Caco-2 (cell line): Measurements from ENCODE around the gene SLC12A5. TPM values are rescaled to one million over a fixed set of nuclear protein-coding genes. Genes with fewer than 3 reads are reported as not detected.
"Not testable (repeated sequence)": the region's sequence is repeated elsewhere in the genome, so short reads cannot be mapped to it uniquely, and the experiment has no call there.

Source experiments
- BruUV-seq: library from RNA; stranded (reverse); fragments of 400-500 nt; replicated peaks from 2 replicates; lab custom pipeline; 2021; lab: Mats Ljungman, UMichigan
- CTCF ChIA-PET: fragments of 300-600 bp; sonication (Branson Sonifier 250); formaldehyde crosslinking; loops from one replicate; lab custom pipeline; 2022; ENCODE audit warnings: antibody characterized with exemption; lab: Charles Lee
- POLR2A ChIA-PET: fragments of 300-600 bp; sonication (Branson Sonifier 250); formaldehyde crosslinking; loops from one replicate; lab custom pipeline; 2022; ENCODE audit warnings: antibody characterized with exemption; lab: Charles Lee
- DNase-seq, 2 experiments: peaks; one replicate each; pipeline versions ENCODE4 v3.0.0 to v3.0.0-alpha.2; 2020 to 2022
- H3K27me3 ChIP-seq: replicated peaks from 2 replicates; pipeline ENCODE4 v1.6.0; 2011; ENCODE audit warnings: low read length; ENCODE audit not compliant: control insufficient read depth, insufficient read depth
- H3K36me3 ChIP-seq: 2 replicates; pipeline ENCODE4 v1.5.1; 2011; ENCODE audit warnings: low read length; ENCODE audit not compliant: control insufficient read depth, insufficient read depth
- H3K4me1 ChIP-seq: fragments of 250-450 bp; sonication (Bioruptor Pico); 2 replicates; pipeline ENCODE4 v1.5.1; 2020; ENCODE audit warnings: mild to moderate bottlenecking
- H3K4me3 ChIP-seq: 2 replicates; pipeline ENCODE4 v1.5.1; 2011; ENCODE audit warnings: low read depth, mild to moderate bottlenecking, control low read depth, low read length
- H3K9me3 ChIP-seq: fragments of 250-450 bp; sonication (Bioruptor Pico); 2 replicates; pipeline ENCODE4 v1.5.1; 2020; ENCODE audit warnings: mild to moderate bottlenecking, moderate library complexity
- H3K27ac Mint-ChIP-seq: one replicate; pipeline ENCODE4 v1.8.0; 2022; ENCODE audit warnings: mixed read lengths; ENCODE audit not compliant: unreplicated experiment
- H3K27me3 Mint-ChIP-seq: one replicate; pipeline ENCODE4 v1.8.0; 2022; ENCODE audit warnings: mixed read lengths; ENCODE audit not compliant: insufficient read depth, unreplicated experiment
- H3K36me3 Mint-ChIP-seq: one replicate; pipeline ENCODE4 v1.8.0; 2022; ENCODE audit warnings: mild to moderate bottlenecking, mixed read lengths; ENCODE audit not compliant: insufficient read depth, unreplicated experiment
- H3K4me1 Mint-ChIP-seq: one replicate; pipeline ENCODE4 v1.8.0; 2022; ENCODE audit warnings: low read depth, mixed read lengths; ENCODE audit not compliant: unreplicated experiment
- H3K4me3 Mint-ChIP-seq: one replicate; pipeline ENCODE4 v1.8.0; 2022; ENCODE audit warnings: mild to moderate bottlenecking, moderate library complexity, mixed read lengths; ENCODE audit not compliant: unreplicated experiment
- H3K9me3 Mint-ChIP-seq: one replicate; pipeline ENCODE4 v1.8.0; 2022; ENCODE audit warnings: mixed read lengths; ENCODE audit not compliant: unreplicated experiment
- intact Hi-C: fragments of 100-400 bp; cut with micrococcal nuclease; formaldehyde crosslinking; loops from one replicate; pipeline ENCODE4 v1.10.0; 2022; ENCODE audit not compliant: unreplicated experiment
- total RNA-seq: library from RNA; stranded (reverse); gene quantifications from 2 replicates; pipeline ENCODE4 v1.2.3, GENCODE V29; 2022
- TF ChIP-seq, protein P1 (sequence below), 2 experiments: fragments of 200-600 bp in 1 of 2; IDR thresholded peaks; 1 replicate in 1 of 2; 2 replicates in 1 of 2; pipeline versions ENCODE4 v1.5.1 to v1.8.0; 2011 to 2022; ENCODE audit warnings: antibody characterized with exemption in 1 of 2, control low read depth in 1 of 2, inconsistent platforms in 1 of 2, low read depth in 1 of 2, low read length in 1 of 2, mild to moderate bottlenecking in 1 of 2, moderate library complexity in 1 of 2; ENCODE audit not compliant: insufficient read depth in 1 of 2, severe bottlenecking in 1 of 2, unreplicated experiment in 1 of 2

Gene SLC12A5
- total RNA-seq, 1 experiment from 2014 or later = 1.9 TPM

DNA sequence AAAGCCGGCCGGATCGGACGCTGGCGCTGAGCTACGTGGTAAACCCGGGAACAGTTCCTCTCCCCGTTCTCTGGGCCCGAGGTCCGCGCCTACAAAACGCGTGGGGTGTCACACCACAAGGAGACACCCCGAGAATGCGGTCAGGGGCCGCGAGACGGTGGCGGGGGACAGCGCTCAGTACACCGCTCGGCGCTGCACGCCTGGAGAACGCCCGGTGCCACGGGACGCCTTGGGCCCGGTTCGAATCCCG is 60.1 kb downstream of the SLC12A5 start:
- intact Hi-C loops = loop anchor here (1.0 kb wide), 1 partner anchor 75 kb away; no protein-coding TSS in a partner anchor
- Mint-ChIP-seq H3K4me3 (peak overlapping the region; percentile 83), H3K4me1 (peaks cover 40% of the 10 kb centered on the region), H3K9me3 (no peaks in the 10 kb centered on the region), H3K27me3 (peaks cover 3% of the 10 kb centered on the region), H3K36me3 (peaks cover 18% of the 10 kb centered on the region), H3K27ac (peak overlapping the region; percentile 87)
- POLR2A ChIA-PET = interaction anchor here (0.6 to 1.0 kb wide), 2 partner anchors 11 to 275 kb away, joined by 3 read pairs; no protein-coding TSS in a partner anchor
- no peak for DNase-seq
- BruUV-seq = no TSS peak
- no peaks in the 10 kb centered on the region for H3K27me3 ChIP-seq
- TF ChIP-seq, protein P1, sequence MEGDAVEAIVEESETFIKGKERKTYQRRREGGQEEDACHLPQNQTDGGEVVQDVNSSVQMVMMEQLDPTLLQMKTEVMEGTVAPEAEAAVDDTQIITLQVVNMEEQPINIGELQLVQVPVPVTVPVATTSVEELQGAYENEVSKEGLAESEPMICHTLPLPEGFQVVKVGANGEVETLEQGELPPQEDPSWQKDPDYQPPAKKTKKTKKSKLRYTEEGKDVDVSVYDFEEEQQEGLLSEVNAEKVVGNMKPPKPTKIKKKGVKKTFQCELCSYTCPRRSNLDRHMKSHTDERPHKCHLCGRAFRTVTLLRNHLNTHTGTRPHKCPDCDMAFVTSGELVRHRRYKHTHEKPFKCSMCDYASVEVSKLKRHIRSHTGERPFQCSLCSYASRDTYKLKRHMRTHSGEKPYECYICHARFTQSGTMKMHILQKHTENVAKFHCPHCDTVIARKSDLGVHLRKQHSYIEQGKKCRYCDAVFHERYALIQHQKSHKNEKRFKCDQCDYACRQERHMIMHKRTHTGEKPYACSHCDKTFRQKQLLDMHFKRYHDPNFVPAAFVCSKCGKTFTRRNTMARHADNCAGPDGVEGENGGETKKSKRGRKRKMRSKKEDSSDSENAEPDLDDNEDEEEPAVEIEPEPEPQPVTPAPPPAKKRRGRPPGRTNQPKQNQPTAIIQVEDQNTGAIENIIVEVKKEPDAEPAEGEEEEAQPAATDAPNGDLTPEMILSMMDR (IDR thresholded peaks at IDR 0.05; ENCODE audit: insufficient read depth in 1 of 2, low read depth in 1 of 2, low read length in 1 of 2, severe bottlenecking in 1 of 2, unreplicated experiment in 1 of 2) = no peak
- no peaks in the 10 kb centered on the region for H3K36me3 ChIP-seq
- peaks cover 30% of the 10 kb centered on the region for H3K4me1 ChIP-seq
- H3K9me3 ChIP-seq = no peaks in the 10 kb centered on the region
- CTCF ChIA-PET = interaction anchor here (0.6 to 1.6 kb wide), 7 partner anchors 66 to 786 kb away, joined by 3 to 6 read pairs (median 4); no protein-coding TSS in a partner anchor
- H3K4me3 ChIP-seq = peak overlapping the region; percentile 94

DNA sequence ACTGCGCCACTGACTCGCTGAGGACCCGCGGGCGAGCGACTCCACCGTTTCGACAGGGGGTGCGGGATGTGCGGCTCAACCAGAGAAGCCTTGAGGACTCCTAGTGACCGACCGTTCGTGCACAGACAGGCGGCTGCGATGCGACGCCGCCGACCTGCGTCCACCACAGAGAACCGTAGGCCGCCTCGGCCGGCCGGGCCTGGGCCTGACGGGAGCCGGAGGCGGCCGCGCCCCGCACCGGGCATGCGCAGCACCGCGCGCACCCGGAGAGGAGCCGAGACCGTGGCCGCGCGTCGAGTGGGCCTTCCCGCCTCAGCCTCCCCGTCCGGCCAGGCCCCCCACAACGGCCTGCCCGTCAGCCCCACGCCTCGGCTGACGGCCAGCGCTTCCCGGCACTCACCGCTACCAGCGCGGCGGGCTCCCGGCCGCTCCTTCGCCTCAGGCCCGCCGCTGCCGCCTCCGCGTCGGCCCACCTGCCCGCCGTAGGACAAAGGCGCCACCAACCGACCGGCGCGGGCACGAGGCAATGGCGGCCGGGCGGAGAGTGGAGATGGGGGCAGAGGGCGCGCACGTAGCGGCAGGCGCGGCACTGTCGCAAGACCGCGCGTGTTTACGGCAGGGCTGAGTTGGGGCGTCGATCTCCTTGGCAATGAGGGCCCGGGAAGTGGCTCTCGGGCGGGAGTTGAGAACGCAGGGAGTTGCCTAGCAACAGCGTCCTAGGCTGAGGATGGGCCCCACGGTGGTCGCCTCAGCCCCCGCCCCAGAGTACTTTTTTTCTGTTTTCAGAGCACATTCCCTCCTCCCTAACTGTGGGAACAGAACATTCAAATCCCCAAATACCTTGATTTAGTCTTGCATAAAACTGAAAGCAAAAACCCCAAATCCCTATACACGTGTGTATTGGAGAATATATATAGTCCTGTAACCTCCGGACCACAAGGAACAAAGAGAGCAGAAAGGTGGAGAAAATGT is 60.7 kb downstream of the SLC12A5 start, which contains the start of gene NCOA5:
NCOA5 (minus strand) TSS at position 546 of the 972 bp plus-strand sequence. CDS start 10,538 bp downstream, outside the sequence.
- H3K36me3 ChIP-seq = no peaks in the 10 kb centered on the region
- CTCF ChIA-PET = interaction anchor here (0.7 to 1.5 kb wide), 3 partner anchors 80 to 529 kb away, joined by 3 to 4 read pairs (median 3); no protein-coding TSS in a partner anchor
- Mint-ChIP-seq H3K4me3 (peak within 1 kb of the TSS; percentile 83), H3K36me3 (peaks cover 18% of the 10 kb centered on the region), H3K27me3 (peaks cover 3% of the 10 kb centered on the region), H3K9me3 (no peaks in the 10 kb centered on the region), H3K4me1 (peaks cover 36% of the 10 kb centered on the region), H3K27ac (peak within 1 kb of the TSS; percentile 87)
- no TSS peak for BruUV-seq
- intact Hi-C loops = loop anchor here (1.0 kb wide), 1 partner anchor 75 kb away; no protein-coding TSS in a partner anchor
- H3K4me1 ChIP-seq = peaks cover 28% of the 10 kb centered on the region
- H3K4me3 ChIP-seq = peak within 1 kb of the TSS; percentile 94
- POLR2A ChIA-PET = interaction anchor here (0.6 kb wide), 1 partner anchor 275 kb away, joined by 3 read pairs; no protein-coding TSS in a partner anchor
- peak; percentile 99 to 100 for DNase-seq
- no peaks in the 10 kb centered on the region for H3K27me3 ChIP-seq
- TF ChIP-seq, protein P1 (IDR thresholded peaks at IDR 0.05; ENCODE audit: insufficient read depth in 1 of 2, low read depth in 1 of 2, low read length in 1 of 2, severe bottlenecking in 1 of 2, unreplicated experiment in 1 of 2) = peak; percentile 48 to 52
- no peaks in the 10 kb centered on the region for H3K9me3 ChIP-seq

GRCh38 chr20:46091622-46092535 is 62.9 kb downstream of the SLC12A5 start:
- intact Hi-C loops, H3K27me3 ChIP-seq, CTCF ChIA-PET, H3K4me3 Mint-ChIP-seq, H3K4me3 ChIP-seq, H3K4me1 ChIP-seq, H3K36me3 ChIP-seq, DNase-seq, H3K27me3 Mint-ChIP-seq, BruUV-seq, H3K9me3 ChIP-seq, H3K27ac Mint-ChIP-seq, H3K9me3 Mint-ChIP-seq: not testable (repeated sequence)
- Mint-ChIP-seq H3K4me1 (peaks cover 18% of the 10 kb centered on the region), H3K36me3 (peaks cover 18% of the 10 kb centered on the region)
- POLR2A ChIA-PET = interaction anchor here (0.6 kb wide), 1 partner anchor 67 kb away, joined by 3 read pairs; no protein-coding TSS in a partner anchor
